ENCODE data around the gene KCTD2. TPM values are rescaled to one million over a fixed set of nuclear protein-coding genes. Genes with fewer than 3 reads are reported as not detected.

The KCTD2 gene
- total and polyA plus RNA-seq, 2 of the 13 experiments (the other 11 are each of a cell fraction or from before 2014, with no cell fraction given), result 28.3 to 32.6 TPM

GRCh38 chr17:75013092-75013559 lies 33.9 kb upstream of the KCTD2 start (continued):
- no peak for TF ChIP-seq RBM22 (optimal IDR thresholded peaks at IDR 0.05; ENCODE audit: low read length)

DNA sequence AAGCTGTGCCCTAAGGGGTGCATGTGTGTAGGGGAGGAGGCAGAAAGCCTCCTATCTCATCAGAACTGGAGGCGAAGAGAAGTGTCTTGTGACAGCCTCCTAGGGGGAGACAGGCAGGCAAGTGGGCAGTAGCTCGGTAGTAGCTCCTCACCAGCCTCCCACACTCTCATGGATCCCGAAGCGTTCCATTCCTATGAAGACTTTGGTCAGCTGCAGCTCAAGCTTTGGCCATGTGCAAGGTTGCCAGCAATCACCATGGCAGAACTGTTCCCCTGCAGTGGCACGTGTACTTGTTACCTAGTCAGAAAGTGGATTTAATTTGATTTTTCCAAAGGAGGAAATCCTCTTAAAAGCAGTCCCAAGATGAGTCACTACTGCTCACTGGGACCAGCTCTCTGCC lies 27.9 kb upstream of the KCTD2 start:
- no peak; the same call in 2 of the 3 replicates for ATAC-seq

More for the DNA sequence above, 27.9 kb upstream of the KCTD2 start:
- Histone ChIP-seq H3K9me3 (ENCODE audit: low read length) (no peaks in the 10 kb centered on the region), H3K4me1 (ENCODE audit: insufficient read depth, low read length) (peaks cover 7% of the 10 kb centered on the region), H3K36me3 (replicated peaks in 1 of 2; ENCODE audit: control insufficient read depth in 1 of 2, insufficient read depth in 2 of 2, low read length in 2 of 2) (peaks cover 25 to 29% of the 10 kb centered on the region in 2 experiments), H2AFZ (ENCODE audit: low read length) (no peak overlapping the region), H3K27me3 (ENCODE audit: control insufficient read depth in 1 of 2, insufficient read depth in 2 of 2, low read length in 2 of 2) (no peaks in the 10 kb centered on the region), H3K4me3 (replicated peaks in 1 of 3; ENCODE audit: insufficient read depth in 1 of 3, low read depth in 2 of 3, low read length in 3 of 3) (no peak overlapping the region), H3K27ac (ENCODE audit: extremely low read length, insufficient read depth, low read length) (no peak overlapping the region), H4K20me1 (ENCODE audit: insufficient read depth, low read length) (no peaks in the 10 kb centered on the region), H3K9ac (ENCODE audit: insufficient read depth, low read depth, low read length) (no peak overlapping the region), H3K79me2 (ENCODE audit: insufficient read depth, low read length) (no peaks in the 10 kb centered on the region), H3K4me2 (ENCODE audit: low read depth, low read length) (no peak overlapping the region)
- no TSS peak for BruUV-seq (replicated peaks)
- in situ Hi-C loops (cut with HindIII; ENCODE audit: extremely low pct_ligation_motif_present, low pct_unique_long_range_greater_than_20kb) (no loop called here), intact Hi-C loops (cut with micrococcal nuclease; ENCODE audit: unreplicated experiment) (no loop called here)
- WGBS (ENCODE audit: low lambda C conversion rate), result 92% methylated on average over 5 of the region's 5 CpGs
- ChIA-PET POLR2A (no interaction called here), CTCF (ENCODE audit: low intra/inter-chr PET ratio, low total read pairs) (no interaction called here)
- TF ChIP-seq SP1 (IDR thresholded peaks at IDR 0.05) (no peak), SP1 (CRISPR knock-in tag; IDR thresholded peaks at IDR 0.05) (no peak), PRDM10 (CRISPR knock-in tag; IDR thresholded peaks at IDR 0.05; ENCODE audit: low read depth) (no peak), ZNF737 (CRISPR knock-in tag; IDR thresholded peaks at IDR 0.05; ENCODE audit: borderline replicate concordance) (no peak), CBX5 (CRISPR knock-in tag; IDR thresholded peaks at IDR 0.05; ENCODE audit: borderline replicate concordance) (no peak), GABPB1 (CRISPR knock-in tag; IDR thresholded peaks at IDR 0.05) (no peak), BCL6 (CRISPR knock-in tag; IDR thresholded peaks at IDR 0.05) (no peak), CERS6 (CRISPR knock-in tag; IDR thresholded peaks at IDR 0.05) (no peak), DRAP1 (CRISPR knock-in tag; IDR thresholded peaks at IDR 0.05) (no peak), GLI4 (CRISPR knock-in tag; IDR thresholded peaks at IDR 0.05; ENCODE audit: borderline replicate concordance) (no peak), ZEB1 (IDR thresholded peaks at IDR 0.05; ENCODE audit: insufficient replicate concordance, low read depth) (no peak), ZFY (CRISPR knock-in tag; IDR thresholded peaks at IDR 0.05) (no peak), FOXP1 (IDR thresholded peaks at IDR 0.05) (no peak), FOXP1 (CRISPR knock-in tag; IDR thresholded peaks at IDR 0.05) (no peak)
- TF ChIP-seq, protein P1, sequence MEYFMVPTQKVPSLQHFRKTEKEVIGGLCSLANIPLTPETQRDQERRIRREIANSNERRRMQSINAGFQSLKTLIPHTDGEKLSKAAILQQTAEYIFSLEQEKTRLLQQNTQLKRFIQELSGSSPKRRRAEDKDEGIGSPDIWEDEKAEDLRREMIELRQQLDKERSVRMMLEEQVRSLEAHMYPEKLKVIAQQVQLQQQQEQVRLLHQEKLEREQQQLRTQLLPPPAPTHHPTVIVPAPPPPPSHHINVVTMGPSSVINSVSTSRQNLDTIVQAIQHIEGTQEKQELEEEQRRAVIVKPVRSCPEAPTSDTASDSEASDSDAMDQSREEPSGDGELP (IDR thresholded peaks at IDR 0.05; ENCODE audit: borderline replicate concordance, low read depth), result no peak
- FAIRE-seq (no peak), DNase-seq (ENCODE audit: low spot score) (no peak)

Measured in HepG2 (cell line).